PFSK-1 (cell line): ENCODE measurements around the gene ARL4C.

Experiments
- FOXP2 ChIP-seq: optimal IDR thresholded peaks from 2 replicates; pipeline ENCODE3; 2011; ENCODE audit warnings: borderline replicate concordance, control low read depth, inconsistent platforms; ENCODE audit not compliant: insufficient read depth; ENCODE audit errors: extremely low read length, extremely low read depth
- POLR2AphosphoS5 ChIP-seq: IDR thresholded peaks from 2 replicates; pipeline ENCODE4 v1.6.1; 2012; ENCODE audit warnings: low read depth, mild to moderate bottlenecking, control low read depth, low read length, moderate library complexity
- REST ChIP-seq, 2 experiments: IDR thresholded peaks; 2 replicates each; pipeline versions ENCODE4 v1.6.1 to v1.8.0; 2011 to 2012; ENCODE audit warnings: low read depth in 2 of 2, low read length in 2 of 2, control low read depth in 1 of 2, inconsistent platforms in 1 of 2, mild to moderate bottlenecking in 1 of 2, moderate library complexity in 1 of 2; ENCODE audit not compliant: insufficient read depth in 1 of 2
- SIN3A ChIP-seq: IDR thresholded peaks from 2 replicates; pipeline ENCODE4 v1.6.1; 2012; ENCODE audit warnings: mild to moderate bottlenecking, low read length, moderate library complexity, borderline replicate concordance; ENCODE audit not compliant: insufficient read depth
- TAF1 ChIP-seq: IDR thresholded peaks from 2 replicates; pipeline ENCODE4 v1.6.1; 2012; ENCODE audit warnings: low read length, control low read depth, borderline replicate concordance; ENCODE audit not compliant: insufficient read depth

ARL4C gene

GRCh38 chr2:234462218-234462992, 34.5 kb downstream of the ARL4C start:
- TF ChIP-seq POLR2AphosphoS5: no peak
- no peak for TF ChIP-seq TAF1
- no peak for TF ChIP-seq REST (IDR thresholded peaks at IDR 0.05; ENCODE audit: insufficient read depth in 1 of 2, low read depth in 2 of 2, low read length in 2 of 2)
- no peak for TF ChIP-seq FOXP2
- no peak for TF ChIP-seq SIN3A

- TF ChIP-seq FOXP2: no peak
- TF ChIP-seq TAF1: no peak
- no peak for TF ChIP-seq POLR2AphosphoS5
- no peak for TF ChIP-seq SIN3A
- TF ChIP-seq REST (IDR thresholded peaks at IDR 0.05; ENCODE audit: insufficient read depth in 1 of 2, low read depth in 2 of 2, low read length in 2 of 2): no peak
Observed at GRCh38 chr2:234459401-234460009, 37.4 kb downstream of the ARL4C start.

GRCh38 chr2:234458466-234458865, 38.4 kb downstream of the ARL4C start:
- TF ChIP-seq REST (IDR thresholded peaks at IDR 0.05; ENCODE audit: insufficient read depth in 1 of 2, low read depth in 2 of 2, low read length in 2 of 2) (no peak), FOXP2 (no peak), POLR2AphosphoS5 (no peak), TAF1 (no peak), SIN3A (no peak)

- TF ChIP-seq FOXP2 (no peak), REST (IDR thresholded peaks at IDR 0.05; ENCODE audit: insufficient read depth in 1 of 2, low read depth in 2 of 2, low read length in 2 of 2) (no peak), POLR2AphosphoS5 (no peak), TAF1 (no peak)
Observed at GRCh38 chr2:234457421-234457820, 39.5 kb downstream of the ARL4C start.
